ENCODE results near the gene SRGAP2B. TPM values are rescaled to one million over a fixed set of nuclear protein-coding genes. Genes with fewer than 3 reads are reported as not detected.
"Not testable (repeated sequence)": the region's sequence is repeated elsewhere in the genome, so short reads cannot be mapped to it uniquely, and the experiment has no call there.

Gene SRGAP2B
- total RNA-seq, 2 experiments from 2014 or later: 17.4 to 19.8 TPM

DNA sequence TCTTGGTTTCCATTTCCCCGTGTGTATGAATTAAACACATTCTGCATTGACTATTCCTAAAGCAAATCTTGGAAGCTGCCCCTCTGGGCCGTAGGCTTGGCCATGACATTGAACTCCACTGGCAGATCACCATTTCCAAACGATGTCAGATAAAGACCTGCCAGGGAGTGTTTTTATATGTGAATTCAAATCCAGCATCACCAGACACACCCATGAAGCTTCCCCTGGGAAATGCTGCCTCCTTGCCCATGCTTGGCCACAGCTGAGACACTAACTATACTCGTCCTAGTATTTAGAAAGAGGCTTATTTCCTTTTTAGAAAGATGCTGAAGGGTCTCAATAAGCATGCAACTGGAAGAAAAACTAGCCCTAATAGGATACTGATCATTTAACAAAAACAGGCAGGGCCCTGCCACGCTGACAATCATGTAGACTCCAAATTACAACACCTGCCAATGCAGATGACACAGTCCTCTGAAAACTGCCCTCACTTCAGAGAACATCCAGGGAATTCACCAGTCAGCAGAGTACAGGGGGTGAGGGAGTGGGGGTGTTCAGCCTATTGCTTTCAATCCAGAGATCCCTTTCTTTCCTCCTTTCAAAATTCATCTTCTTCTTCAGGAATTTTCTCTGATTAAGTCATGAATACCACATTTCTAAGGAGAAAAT lies 94.9 kb downstream of the SRGAP2B start:
- H3K4me3 Mint-ChIP-seq; POLR2A ChIA-PET; ATAC-seq; DNase-seq; H3K27ac Mint-ChIP-seq; H3K27me3 Mint-ChIP-seq; H3K4me1 Mint-ChIP-seq; H3K36me3 Mint-ChIP-seq (ENCODE audit: low read depth); CTCF ChIA-PET; H3K9me3 Mint-ChIP-seq (ENCODE audit: low read depth); intact Hi-C loops (cut with DNase I, micrococcal nuclease): not testable (repeated sequence)

DNA sequence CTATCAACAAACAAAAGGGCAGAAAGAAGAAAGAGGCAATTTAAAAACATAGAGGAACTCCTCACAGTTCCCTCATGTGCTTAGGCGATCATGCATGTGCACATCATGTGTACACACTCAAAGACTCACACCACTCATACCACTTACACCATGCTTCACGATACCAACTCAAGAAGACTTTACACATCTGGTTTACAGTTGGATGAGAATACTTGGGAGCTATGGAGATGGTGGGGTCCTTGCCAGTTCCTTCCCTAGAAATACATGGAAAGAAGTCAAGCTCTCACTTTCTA lies 96.2 kb downstream of the SRGAP2B start:
- H3K9me3 Mint-ChIP-seq (ENCODE audit: low read depth); CTCF ChIA-PET; POLR2A ChIA-PET; H3K4me3 Mint-ChIP-seq; intact Hi-C loops (cut with DNase I, micrococcal nuclease); DNase-seq; H3K27ac Mint-ChIP-seq; H3K36me3 Mint-ChIP-seq (ENCODE audit: low read depth); H3K4me1 Mint-ChIP-seq; H3K27me3 Mint-ChIP-seq; ATAC-seq: not testable (repeated sequence)

DNA sequence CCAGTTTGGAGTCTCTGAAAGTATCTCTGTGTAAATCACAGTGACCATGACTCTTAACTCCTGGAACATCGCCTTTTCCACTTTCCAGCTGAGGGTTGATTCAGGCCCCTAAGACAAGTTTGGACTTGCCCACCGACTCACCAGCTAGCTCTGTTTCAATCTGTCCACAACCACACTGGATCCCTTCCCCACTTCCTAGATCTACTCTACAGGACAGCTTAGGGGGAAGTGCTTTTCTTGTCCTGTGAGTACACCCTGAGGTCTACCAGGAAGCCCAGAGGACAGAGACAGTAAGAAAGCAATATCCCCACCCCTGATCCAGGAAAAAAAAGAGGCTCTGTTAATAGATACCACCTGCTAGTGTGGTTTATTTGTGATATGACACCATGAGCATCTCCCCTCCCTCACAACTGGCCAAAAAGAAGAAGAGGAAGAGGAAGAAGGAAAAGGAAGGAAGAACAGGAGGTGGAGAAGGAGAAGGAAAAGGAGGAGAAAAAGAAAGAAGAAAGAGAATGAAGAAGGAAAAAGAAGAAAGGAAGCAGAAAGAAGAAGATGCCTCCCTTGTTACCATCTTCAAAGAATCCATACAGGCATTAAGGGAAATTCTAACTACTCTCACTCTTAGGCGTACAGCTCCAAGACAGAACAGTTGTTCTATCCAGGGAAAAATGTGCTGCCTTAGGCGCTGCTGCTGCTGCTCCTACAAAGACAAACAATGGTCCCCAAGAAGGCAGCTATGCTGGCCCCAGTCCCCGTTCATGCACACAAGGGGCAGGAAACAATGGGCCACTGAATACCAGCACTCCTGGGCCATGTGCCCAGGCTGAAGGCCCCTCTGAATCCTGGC lies 96.8 kb downstream of the SRGAP2B start:
- H3K4me1 Mint-ChIP-seq; ATAC-seq; H3K9me3 Mint-ChIP-seq (ENCODE audit: low read depth); intact Hi-C loops (cut with DNase I, micrococcal nuclease); H3K27ac Mint-ChIP-seq; CTCF ChIA-PET; H3K27me3 Mint-ChIP-seq; POLR2A ChIA-PET; H3K36me3 Mint-ChIP-seq (ENCODE audit: low read depth); H3K4me3 Mint-ChIP-seq; DNase-seq: not testable (repeated sequence)

DNA sequence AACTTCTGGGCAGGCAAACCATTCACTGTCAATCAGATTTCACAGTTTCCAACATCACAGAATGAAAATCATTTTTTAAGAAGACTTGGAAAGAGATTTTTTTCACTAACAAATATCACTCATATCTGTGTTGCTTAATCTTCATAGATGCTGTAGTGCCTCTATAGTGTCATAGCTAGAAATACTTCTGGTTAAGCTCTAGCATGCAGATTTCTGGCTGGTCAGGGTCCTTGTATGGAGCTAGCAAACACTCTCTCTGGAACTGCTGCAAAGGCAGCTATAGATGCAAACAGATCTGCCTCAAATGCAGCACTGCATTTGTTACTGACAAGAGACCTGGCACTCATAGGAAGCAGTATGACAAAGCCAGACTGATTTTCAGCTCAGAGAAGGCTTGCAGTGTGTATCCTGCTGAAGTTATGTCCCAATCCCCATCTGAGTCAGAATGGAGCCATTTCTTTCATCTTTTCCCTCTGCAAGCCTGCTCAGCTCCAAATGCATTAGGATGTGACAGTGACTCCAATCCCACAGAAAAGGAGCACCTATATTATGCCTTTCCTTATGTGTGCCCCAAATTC lies 99.2 kb downstream of the SRGAP2B start:
- H3K27ac Mint-ChIP-seq; H3K9me3 Mint-ChIP-seq (ENCODE audit: low read depth); DNase-seq; H3K36me3 Mint-ChIP-seq (ENCODE audit: low read depth); H3K4me1 Mint-ChIP-seq; ATAC-seq; CTCF ChIA-PET; H3K27me3 Mint-ChIP-seq; intact Hi-C loops (cut with DNase I, micrococcal nuclease); H3K4me3 Mint-ChIP-seq; POLR2A ChIA-PET: not testable (repeated sequence)

DNA sequence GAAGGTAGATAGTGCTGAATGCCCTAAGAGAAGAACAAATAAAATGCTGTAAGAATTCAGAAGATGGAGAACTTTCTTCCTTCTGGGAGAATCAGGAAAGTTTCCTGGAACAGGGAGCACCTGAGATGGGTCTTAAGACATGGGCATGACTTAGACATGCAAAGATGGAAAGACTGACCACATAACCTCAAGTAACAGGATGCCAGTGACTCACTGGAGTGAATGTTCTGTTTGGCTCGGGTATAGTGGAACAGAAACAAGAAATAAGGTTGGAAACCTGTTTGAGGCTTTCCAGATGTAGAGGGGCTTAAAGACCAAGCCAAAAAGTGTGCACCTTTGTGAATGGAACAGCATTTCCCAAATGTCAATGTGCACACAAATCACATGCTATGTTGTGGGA lies 102.2 kb downstream of the SRGAP2B start:
- H3K9me3 Mint-ChIP-seq (ENCODE audit: low read depth); H3K36me3 Mint-ChIP-seq (ENCODE audit: low read depth); intact Hi-C loops (cut with DNase I, micrococcal nuclease); H3K4me3 Mint-ChIP-seq; DNase-seq; H3K27me3 Mint-ChIP-seq; H3K27ac Mint-ChIP-seq; POLR2A ChIA-PET; CTCF ChIA-PET; H3K4me1 Mint-ChIP-seq: not testable (repeated sequence)
- ATAC-seq: peak; percentile 75

DNA sequence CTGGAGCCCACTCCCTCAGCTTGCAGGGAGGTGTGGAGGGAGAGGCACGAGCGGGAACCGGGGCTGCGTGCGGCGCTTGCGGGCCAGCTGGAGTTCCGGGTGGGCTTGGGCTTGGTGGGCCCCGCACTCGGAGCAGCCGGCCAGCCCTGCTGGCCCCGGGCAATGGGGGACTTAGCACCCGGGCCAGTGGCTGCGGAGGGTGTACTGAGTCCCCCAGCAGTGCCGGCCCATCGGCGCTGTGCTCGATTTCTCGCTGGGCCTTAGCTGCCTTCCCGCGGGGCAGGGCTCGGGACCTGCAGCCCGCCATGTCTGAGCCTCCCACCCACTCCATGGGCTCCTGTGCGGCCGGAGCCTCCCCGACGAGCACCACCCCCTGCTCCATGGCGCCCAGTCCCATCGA lies 104.5 kb downstream of the SRGAP2B start:
- POLR2A ChIA-PET; H3K27me3 Mint-ChIP-seq; CTCF ChIA-PET; H3K9me3 Mint-ChIP-seq (ENCODE audit: low read depth); H3K27ac Mint-ChIP-seq; H3K4me3 Mint-ChIP-seq; intact Hi-C loops (cut with DNase I, micrococcal nuclease); ATAC-seq; H3K36me3 Mint-ChIP-seq (ENCODE audit: low read depth); DNase-seq; H3K4me1 Mint-ChIP-seq: not testable (repeated sequence)

DNA sequence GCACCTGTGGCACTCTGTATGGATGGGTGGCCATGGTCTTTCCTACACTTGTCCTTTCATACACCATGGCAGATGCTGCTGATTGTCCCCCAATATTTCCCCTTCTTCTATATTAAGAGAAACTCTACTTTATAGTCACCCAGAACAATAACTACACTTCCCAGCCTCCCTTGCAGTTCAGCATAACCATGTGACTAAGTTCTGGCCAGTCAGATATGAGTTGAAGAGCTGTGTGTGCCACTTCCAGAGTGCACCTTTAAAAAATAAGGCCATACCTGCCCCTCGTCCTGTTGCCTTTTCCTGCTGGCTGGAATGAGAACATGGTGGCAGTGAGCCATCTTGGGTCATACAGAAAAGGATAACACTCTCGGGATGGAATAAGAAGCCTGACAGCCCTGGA lies 108.0 kb downstream of the SRGAP2B start:
- H3K9me3 Mint-ChIP-seq (ENCODE audit: low read depth); H3K36me3 Mint-ChIP-seq (ENCODE audit: low read depth); H3K4me1 Mint-ChIP-seq; CTCF ChIA-PET; H3K27ac Mint-ChIP-seq; intact Hi-C loops (cut with DNase I, micrococcal nuclease); DNase-seq; POLR2A ChIA-PET; ATAC-seq; H3K27me3 Mint-ChIP-seq; H3K4me3 Mint-ChIP-seq: not testable (repeated sequence)

DNA sequence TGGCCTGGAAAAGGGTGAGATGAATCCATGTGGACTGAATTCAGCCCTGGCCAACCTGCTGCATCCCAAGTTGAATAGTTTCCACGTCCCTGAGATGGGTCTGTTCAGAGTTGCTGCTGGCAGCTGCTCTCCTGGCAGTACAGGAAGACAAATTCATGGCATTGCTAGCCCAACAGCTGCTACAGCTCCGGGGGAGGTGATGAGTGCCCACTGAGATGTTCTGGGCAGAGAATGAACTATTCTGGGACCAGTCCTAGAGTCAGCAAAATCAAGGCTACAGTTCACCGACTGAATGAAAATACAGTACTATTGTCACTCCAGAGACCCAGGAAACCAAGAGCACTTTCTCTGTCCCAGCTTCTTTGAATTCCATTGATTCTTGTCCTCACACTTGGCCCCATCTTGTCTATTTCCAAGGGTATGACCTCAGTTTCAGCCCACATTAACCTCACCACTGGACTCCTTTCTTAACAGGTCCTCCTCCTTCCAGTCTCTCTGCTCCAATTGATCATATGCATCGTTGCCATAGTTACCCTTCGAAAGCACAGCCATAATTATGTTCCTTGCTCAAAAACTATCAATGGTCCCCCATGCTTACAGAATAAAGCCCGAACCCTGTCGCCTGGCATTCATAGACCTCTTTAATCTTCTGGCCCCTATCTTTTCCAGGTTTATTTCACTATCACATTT lies 108.8 kb downstream of the SRGAP2B start:
- DNase-seq; intact Hi-C loops (cut with DNase I, micrococcal nuclease); H3K36me3 Mint-ChIP-seq (ENCODE audit: low read depth); H3K27me3 Mint-ChIP-seq; H3K27ac Mint-ChIP-seq; ATAC-seq; H3K4me1 Mint-ChIP-seq; H3K9me3 Mint-ChIP-seq (ENCODE audit: low read depth); H3K4me3 Mint-ChIP-seq; POLR2A ChIA-PET; CTCF ChIA-PET: not testable (repeated sequence)

DNA sequence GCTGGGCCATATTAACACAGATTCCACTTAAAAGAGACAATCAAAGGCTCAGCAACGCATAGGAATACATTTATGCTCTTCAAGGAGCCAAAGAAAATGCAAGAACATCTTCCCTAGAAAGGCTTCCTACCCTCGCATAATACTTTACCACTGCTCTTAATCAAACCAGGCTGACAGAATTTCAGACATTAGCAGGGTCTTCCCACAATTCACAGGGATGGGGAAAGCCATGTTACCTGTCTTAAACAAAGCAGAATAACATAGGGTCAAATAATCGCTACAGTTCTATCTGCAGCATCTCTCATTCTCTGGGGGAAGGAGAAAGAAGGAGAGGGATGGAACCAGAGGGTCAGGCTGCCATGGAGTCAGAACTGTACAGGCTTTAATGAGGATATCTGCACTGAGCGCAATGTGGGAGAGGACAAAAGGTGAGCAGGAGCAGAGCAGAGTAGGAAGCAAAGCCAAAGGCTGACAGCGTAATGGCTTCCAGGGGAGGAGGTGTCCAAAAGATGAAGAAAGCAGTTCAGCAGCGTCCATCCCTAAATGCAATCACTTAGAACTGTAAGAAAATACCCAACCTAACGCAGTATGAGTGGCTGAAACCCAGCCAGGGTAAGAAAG lies 109.5 kb downstream of the SRGAP2B start:
- CTCF ChIA-PET; H3K27me3 Mint-ChIP-seq; H3K9me3 Mint-ChIP-seq (ENCODE audit: low read depth); intact Hi-C loops (cut with DNase I, micrococcal nuclease); H3K4me1 Mint-ChIP-seq; H3K27ac Mint-ChIP-seq; ATAC-seq; DNase-seq; H3K4me3 Mint-ChIP-seq; H3K36me3 Mint-ChIP-seq (ENCODE audit: low read depth); POLR2A ChIA-PET: not testable (repeated sequence)

DNA sequence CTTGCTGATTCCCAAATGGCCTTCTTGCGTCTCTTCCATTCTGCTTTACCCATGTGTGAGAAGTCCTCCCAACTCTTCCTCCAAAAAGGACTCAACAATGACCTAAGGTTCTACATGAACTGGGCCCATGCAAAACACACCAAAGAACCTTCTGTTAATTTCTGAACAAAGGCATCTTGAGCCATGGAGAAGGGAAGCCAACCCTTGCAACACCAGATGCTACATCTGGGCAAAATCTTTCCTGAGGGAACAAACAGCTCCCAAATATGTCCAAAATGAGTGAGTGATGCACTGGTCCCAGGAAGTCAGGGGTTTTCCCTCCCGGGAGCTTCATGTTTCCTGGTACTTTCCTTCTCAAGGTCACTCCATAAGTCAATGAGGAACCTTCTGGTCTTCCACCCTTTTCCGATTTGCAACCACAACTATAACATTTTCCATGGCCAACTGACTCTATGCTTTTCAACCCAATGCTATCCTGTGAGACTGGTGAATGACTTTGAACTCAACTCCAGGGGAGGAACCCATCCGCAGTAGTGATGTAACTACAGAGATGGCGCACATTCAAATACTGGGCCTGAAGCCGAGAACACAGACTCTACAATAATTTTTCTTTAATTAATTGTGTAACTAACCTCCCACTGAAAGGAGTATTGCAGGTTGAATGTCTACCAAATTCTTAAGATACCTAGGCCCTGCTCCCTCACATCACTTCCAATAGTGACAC lies 112.2 kb downstream of the SRGAP2B start:
- CTCF ChIA-PET; H3K36me3 Mint-ChIP-seq (ENCODE audit: low read depth); H3K4me1 Mint-ChIP-seq; DNase-seq; H3K9me3 Mint-ChIP-seq (ENCODE audit: low read depth); H3K4me3 Mint-ChIP-seq; intact Hi-C loops (cut with DNase I, micrococcal nuclease); ATAC-seq; H3K27ac Mint-ChIP-seq; H3K27me3 Mint-ChIP-seq; POLR2A ChIA-PET: not testable (repeated sequence)

DNA sequence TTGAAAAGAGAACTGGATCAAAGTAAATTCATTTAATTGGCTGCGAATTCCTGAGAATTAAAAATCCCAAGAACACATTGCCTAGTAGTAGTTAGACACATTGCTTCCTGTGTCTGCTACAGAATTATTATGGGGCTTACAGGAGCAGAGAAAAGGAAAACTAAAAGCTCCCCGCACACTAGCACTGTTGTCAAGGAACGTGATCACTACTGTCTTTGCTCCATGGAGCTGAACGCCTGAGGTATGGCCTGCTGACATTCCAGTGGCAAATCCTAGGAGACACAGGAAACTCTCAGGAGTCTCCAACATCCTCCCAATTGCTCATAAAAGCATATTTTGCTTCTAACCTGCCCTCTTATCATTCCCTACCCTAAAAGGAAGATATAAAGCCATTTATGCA lies 114.0 kb downstream of the SRGAP2B start:
- H3K9me3 Mint-ChIP-seq (ENCODE audit: low read depth); ATAC-seq; POLR2A ChIA-PET; DNase-seq; H3K4me1 Mint-ChIP-seq; H3K27me3 Mint-ChIP-seq; H3K36me3 Mint-ChIP-seq (ENCODE audit: low read depth); intact Hi-C loops (cut with DNase I, micrococcal nuclease); H3K4me3 Mint-ChIP-seq; H3K27ac Mint-ChIP-seq; CTCF ChIA-PET: not testable (repeated sequence)

Data from activated CD4-positive, alpha-beta T cell treated with anti-CD3 and anti-CD28 coated beads for 36 hours (primary cell).